Breast epithelium (tissue), 4 donors: ENCODE measurements around the gene CPB2. TPM values are rescaled to one million over a fixed set of nuclear protein-coding genes. Genes with fewer than 3 reads are reported as not detected.
A peak's percentile ranks its signal among the peaks of the same experiment; 100 is the strongest.

ENCODE experiments used
- DNase-seq, 2 donors: peaks; one replicate each; pipeline ENCODE4 v3.0.0-alpha.2; 2019; ENCODE audit warnings: low spot score in 2 of 2
- H3K27ac ChIP-seq, 2 donors: fragments of 200-600 bp; sonication (generic) in 1 of 2; one replicate each; pipeline ENCODE4 v1.5.1; 2016 to 2019; ENCODE audit warnings: mild to moderate bottlenecking in 1 of 2
- H3K27me3 ChIP-seq, 2 donors: fragments of 200-600 bp; sonication (generic) in 1 of 2; one replicate each; pipeline versions ENCODE4 v1.5.1 to v1.6.0; 2017 to 2019; ENCODE audit warnings: control low read depth in 1 of 2, mild to moderate bottlenecking in 1 of 2
- H3K36me3 ChIP-seq: fragments of 200-600 bp; one replicate; pipeline ENCODE4 v1.5.1; 2019
- H3K4me1 ChIP-seq, 2 donors: fragments of 200-600 bp; sonication (generic); one replicate each; pipeline ENCODE4 v1.5.1; 2016 to 2019; ENCODE audit warnings: control low read depth in 1 of 2
- H3K4me3 ChIP-seq, 3 donors: fragments of 200-600 bp; sonication (generic); 1 replicate in 2 of 3; 2 replicates in 1 of 3; pipeline ENCODE4 v1.5.1; 2016 to 2019; ENCODE audit warnings: mild to moderate bottlenecking in 3 of 3, moderate library complexity in 2 of 3
- H3K9me3 ChIP-seq, 2 donors: fragments of 200-600 bp; sonication (generic) in 1 of 2; one replicate each; pipeline ENCODE4 v1.5.1; 2016 to 2019; ENCODE audit warnings: control low read depth in 1 of 2
- POLR2A ChIP-seq: fragments of 450-650 bp; IDR thresholded peaks from one replicate; pipeline ENCODE4 v1.6.1; 2016; ENCODE audit warnings: antibody characterized with exemption, mild to moderate bottlenecking, moderate library complexity
- POLR2AphosphoS5 ChIP-seq, 3 donors: sonication (generic); formaldehyde crosslinking; IDR thresholded peaks; one replicate each; pipeline ENCODE4 v1.6.1; 2017; ENCODE audit warnings: antibody characterized with exemption in 3 of 3
- intact Hi-C: fragments of 100-400 bp; cut with DNase I; formaldehyde crosslinking; loops from one replicate; pipeline ENCODE4 v1.15.1; 2023; ENCODE audit warnings: low total_unique reads
- total RNA-seq, 3 donors: library from RNA; depleted of rRNA; stranded (reverse); fragments of >200 nt; gene quantifications; one replicate each; pipeline ENCODE4 v1.1.0, GENCODE V29; 2016
- TF ChIP-seq, protein P1 (sequence below), 3 donors: fragments of 450-650 bp; IDR thresholded peaks; one replicate each; pipeline ENCODE4 v1.5.1; 2016 to 2017; ENCODE audit warnings: antibody characterized with exemption in 3 of 3, mild to moderate bottlenecking in 3 of 3, moderate library complexity in 3 of 3

Gene CPB2
- total RNA-seq, 3 donors from 2014 or later, result not detected

DNA sequence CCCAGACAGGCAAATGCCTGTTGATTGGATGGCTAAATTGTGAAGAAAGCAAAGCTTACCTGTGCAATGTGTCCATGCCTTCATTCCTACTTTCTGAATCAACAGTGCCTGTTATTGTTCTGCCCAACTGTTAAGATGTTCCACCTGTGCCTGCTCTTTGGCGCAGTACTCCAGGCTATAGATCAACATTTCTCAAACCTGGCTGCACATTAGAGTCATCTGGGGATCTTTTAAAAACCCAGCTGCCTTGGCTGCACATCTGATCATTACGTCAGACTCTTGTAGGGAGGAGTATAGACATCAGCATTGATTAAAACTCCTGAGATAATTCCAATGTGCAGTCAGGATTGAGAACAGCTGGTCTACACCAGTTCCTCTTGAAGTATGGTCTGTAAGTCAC lies 16.2 kb upstream of the CPB2 start:
- no peaks in the 10 kb centered on the region for H3K36me3 ChIP-seq
- TF ChIP-seq POLR2AphosphoS5 (IDR thresholded peaks at IDR 0.05), result peak in 1 of 3 donors; percentile 14
- TF ChIP-seq, protein P1, sequence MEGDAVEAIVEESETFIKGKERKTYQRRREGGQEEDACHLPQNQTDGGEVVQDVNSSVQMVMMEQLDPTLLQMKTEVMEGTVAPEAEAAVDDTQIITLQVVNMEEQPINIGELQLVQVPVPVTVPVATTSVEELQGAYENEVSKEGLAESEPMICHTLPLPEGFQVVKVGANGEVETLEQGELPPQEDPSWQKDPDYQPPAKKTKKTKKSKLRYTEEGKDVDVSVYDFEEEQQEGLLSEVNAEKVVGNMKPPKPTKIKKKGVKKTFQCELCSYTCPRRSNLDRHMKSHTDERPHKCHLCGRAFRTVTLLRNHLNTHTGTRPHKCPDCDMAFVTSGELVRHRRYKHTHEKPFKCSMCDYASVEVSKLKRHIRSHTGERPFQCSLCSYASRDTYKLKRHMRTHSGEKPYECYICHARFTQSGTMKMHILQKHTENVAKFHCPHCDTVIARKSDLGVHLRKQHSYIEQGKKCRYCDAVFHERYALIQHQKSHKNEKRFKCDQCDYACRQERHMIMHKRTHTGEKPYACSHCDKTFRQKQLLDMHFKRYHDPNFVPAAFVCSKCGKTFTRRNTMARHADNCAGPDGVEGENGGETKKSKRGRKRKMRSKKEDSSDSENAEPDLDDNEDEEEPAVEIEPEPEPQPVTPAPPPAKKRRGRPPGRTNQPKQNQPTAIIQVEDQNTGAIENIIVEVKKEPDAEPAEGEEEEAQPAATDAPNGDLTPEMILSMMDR (IDR thresholded peaks at IDR 0.05), result no peak
- no peak for TF ChIP-seq POLR2A
- peak in 1 of 2 donors; percentile 67 for DNase-seq
- intact Hi-C loops, result loop anchor here (10.0 kb wide), 1 partner anchor 1346 kb away; no protein-coding TSS in a partner anchor
- no peak overlapping the region for H3K4me3 ChIP-seq
- H3K9me3 ChIP-seq, result no peaks in the 10 kb centered on the region
- no peaks in the 10 kb centered on the region for H3K27me3 ChIP-seq
- peaks cover 0 to 5% of the 10 kb centered on the region in 2 donors for H3K4me1 ChIP-seq
- H3K27ac ChIP-seq, result peak overlapping the region; percentile 52 to 60

DNA sequence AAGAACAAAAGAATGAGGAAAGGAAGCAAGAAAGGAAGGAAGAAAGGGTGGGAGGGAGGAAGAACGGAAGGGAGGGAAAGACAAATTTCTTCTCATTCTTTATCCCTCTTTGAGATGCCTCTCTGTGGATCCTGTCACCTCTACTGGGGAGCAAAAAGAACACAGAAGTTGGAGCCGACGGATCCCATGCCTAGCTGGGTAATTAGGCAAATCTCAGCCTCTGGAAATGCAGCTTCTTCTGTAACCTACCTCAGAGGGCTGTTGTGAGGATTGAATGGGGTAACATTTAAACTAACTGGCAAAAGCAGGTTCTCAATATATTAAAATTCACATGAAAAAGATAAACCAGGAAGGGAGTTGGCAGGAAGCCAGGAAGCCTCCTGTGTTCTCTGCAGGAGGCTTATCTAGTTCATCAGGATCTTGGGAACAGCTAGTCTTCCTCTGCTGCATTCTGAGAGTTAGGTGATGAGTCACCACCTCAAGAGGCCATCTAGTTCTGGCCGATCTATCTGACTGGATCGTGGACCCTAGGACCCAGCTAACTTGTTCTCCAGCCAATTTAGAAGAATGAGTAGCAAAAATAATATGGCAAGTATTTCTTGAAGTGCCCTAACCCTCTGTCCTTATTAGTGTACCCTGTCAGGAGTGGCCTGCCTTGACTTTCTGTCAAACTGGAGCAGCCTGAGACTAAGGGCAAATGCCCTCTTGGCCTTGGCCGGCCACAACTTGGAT lies 15.2 kb upstream of the CPB2 start:
- DNase-seq, result no peak
- Histone ChIP-seq H3K9me3 (no peaks in the 10 kb centered on the region), H3K27me3 (no peaks in the 10 kb centered on the region), H3K27ac (peak overlapping the region; percentile 52 to 55), H3K4me1 (peaks cover 0 to 5% of the 10 kb centered on the region in 2 donors), H3K36me3 (no peaks in the 10 kb centered on the region), H3K4me3 (no peak overlapping the region)
- intact Hi-C loops, result loop anchor here (10.0 kb wide), 1 partner anchor 1345 kb away; no protein-coding TSS in a partner anchor
- no peak for TF ChIP-seq POLR2A

DNA sequence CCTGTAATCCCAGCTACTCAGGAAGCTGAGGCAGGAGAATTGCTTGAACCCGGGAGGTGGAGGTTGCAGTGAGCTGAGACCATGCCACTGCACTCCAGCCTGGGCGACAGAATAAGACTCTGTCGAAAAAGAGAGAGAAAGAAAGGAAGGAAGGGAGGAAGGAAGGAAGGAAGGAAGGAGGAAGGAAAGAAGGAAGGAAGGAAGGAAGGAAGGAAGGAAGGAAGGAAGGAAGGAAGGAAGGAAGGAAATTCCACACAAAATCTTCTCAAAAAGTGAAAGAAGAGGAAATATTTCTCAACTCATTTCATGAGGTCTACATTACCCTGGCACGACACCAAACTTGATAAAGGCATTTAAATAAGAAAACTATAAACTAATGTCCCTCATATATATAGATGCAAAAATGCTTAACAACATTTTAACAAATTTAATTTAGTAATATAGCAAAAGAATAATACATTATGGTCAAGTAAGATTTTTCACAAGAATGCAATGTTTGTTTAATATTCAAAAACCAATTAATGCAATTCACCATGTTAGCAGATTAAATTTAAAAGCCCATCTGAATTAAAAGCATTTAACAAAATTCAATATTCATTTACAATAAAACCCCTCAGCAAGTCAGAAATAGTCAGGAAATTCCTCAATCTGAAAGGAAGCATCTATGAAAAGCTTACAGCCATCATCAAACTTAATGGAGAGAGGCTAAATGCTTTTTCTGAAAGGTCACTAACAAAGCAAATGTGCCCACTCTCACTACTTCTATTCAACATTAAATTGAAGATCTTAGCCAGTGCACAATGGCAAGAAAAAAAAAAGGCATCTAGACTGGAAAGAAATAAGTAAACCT lies 12.0 kb upstream of the CPB2 start:
- no peak overlapping the region for H3K27ac ChIP-seq
- no peaks in the 10 kb centered on the region for H3K27me3 ChIP-seq
- H3K4me1 ChIP-seq, result peaks cover 0 to 5% of the 10 kb centered on the region in 2 donors
- no peak for DNase-seq
- H3K4me3 ChIP-seq, result no peak overlapping the region
- no peaks in the 10 kb centered on the region for H3K9me3 ChIP-seq
- no peaks in the 10 kb centered on the region for H3K36me3 ChIP-seq
- intact Hi-C loops, result no loop called here
- TF ChIP-seq POLR2A, result no peak
- no peak for TF ChIP-seq POLR2AphosphoS5 (IDR thresholded peaks at IDR 0.05)
- TF ChIP-seq, protein P1 (IDR thresholded peaks at IDR 0.05), result no peak

DNA sequence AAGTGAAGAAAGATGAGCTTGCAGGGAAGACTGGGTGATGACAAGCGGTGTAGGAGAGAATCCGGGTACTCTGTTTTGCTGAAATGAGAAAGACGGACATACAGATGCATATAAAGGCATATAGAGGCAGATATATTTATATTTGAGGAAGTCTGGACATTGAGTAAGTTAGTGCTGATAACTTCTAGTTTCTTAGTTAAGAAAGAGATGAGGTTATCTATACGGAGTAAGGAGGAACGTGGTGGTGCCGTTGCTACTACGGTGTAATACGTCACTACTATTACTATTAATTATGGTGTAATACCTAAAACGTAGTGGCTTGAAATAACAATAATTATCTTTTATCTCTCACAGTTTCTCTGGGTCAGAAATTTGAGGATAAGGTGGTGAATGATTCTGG lies 9.8 kb upstream of the CPB2 start:
- H3K4me3 ChIP-seq, result no peak overlapping the region
- intact Hi-C loops, result no loop called here

DNA sequence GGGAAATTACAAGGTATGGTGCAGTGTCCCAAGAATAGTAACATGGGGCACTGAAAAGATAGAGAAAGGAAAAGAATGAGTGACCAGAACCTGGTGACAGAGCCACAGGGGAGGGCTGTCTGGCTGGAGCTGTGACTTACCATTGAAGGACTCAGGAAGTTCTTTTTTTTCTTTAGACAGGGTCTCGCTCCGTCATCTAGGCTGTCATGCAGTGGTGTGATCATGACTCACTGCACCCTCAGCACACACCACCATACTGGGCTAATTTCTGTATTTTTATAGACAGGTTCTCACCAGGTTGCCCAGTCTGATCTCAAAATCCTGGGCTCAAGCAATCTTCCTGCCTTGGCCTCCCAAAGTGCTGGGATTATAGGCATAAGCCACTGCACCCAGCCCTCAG lies 8.8 kb upstream of the CPB2 start:
- intact Hi-C loops, result no loop called here
- no peak for DNase-seq
- Histone ChIP-seq H3K4me1 (no peaks in the 10 kb centered on the region), H3K27ac (no peak overlapping the region), H3K27me3 (no peaks in the 10 kb centered on the region), H3K36me3 (no peaks in the 10 kb centered on the region), H3K4me3 (no peak overlapping the region), H3K9me3 (no peaks in the 10 kb centered on the region)
- TF ChIP-seq, protein P1 (IDR thresholded peaks at IDR 0.05), result no peak
- TF ChIP-seq POLR2AphosphoS5 (IDR thresholded peaks at IDR 0.05) (no peak), POLR2A (no peak)

More for the DNA sequence above, 9.8 kb upstream of the CPB2 start:
- TF ChIP-seq POLR2AphosphoS5 (IDR thresholded peaks at IDR 0.05) (no peak), POLR2A (no peak)
- TF ChIP-seq, protein P1 (IDR thresholded peaks at IDR 0.05), result no peak
- H3K9me3 ChIP-seq, result no peaks in the 10 kb centered on the region
- no peaks in the 10 kb centered on the region for H3K4me1 ChIP-seq
- DNase-seq, result no peak
- H3K27me3 ChIP-seq, result no peaks in the 10 kb centered on the region
- H3K36me3 ChIP-seq, result no peaks in the 10 kb centered on the region
- no peak overlapping the region for H3K27ac ChIP-seq
